Measurements from ENCODE around the gene ECT2.
"Not testable (repeated sequence)": the region's sequence is repeated elsewhere in the genome, so short reads cannot be mapped to it uniquely, and the experiment has no call there.

Gene ECT2

DNA sequence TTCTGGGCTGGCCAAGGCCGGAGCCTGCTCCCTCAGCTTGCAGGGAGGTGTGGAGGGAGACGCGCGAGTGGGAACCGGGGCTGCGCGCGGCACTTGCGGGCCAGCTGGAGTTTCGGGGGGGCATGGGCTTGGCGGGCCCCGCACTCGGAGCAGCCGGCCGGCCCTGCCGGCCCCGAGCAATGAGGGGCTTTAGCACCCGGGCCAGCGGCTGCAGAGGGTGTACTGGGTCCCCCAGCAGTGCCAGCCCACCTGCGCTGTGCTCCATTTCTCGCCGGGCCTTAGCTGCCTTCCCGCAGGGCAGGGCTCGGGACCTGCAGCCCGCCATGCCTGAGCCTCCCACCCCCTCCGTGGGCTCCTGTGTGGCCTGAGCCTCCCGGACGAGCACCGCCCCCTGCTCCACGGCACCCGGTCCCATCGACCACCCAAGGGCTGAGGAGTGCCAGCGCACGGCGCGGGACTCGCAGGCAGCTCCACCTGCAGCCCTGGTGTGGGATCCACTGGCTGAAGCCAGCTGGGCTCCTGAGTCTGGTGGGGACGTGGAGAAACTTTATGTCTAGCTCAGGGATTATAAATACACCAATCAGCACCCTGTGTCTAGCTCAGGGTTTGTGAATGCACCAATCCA lies 116.3 kb downstream of the ECT2 start:
- DNase-seq = not testable (repeated sequence)

DNA sequence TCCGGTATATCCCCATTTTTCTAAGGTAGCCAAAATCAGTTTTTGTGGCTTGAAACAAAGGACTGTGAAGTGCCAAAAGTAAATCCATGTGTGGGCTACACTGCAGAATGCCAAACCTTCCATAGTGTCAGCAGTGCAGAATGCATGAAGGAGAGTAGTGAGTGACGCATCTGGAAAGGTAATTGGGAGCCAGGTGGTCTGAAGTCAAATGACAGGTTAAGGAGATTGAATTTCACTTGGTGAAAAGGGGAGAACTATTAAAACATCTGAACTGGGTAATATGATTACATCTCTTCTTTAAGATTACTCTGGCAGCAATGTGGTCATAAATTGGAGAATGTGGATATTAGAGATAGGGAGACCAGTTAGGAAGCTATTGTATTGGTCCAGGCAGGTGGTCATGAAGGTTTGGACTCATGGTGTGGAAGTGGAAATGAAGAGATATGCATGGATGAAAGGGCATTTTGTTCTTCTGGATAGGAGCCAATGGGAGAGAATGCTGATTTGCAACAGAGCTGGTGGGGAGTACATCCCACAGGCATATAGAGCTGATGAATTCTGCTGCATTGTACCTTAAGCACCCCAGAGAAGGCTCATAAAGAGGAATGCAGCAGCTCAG lies 118.2 kb downstream of the ECT2 start:
- DNase-seq = no peak

DNA sequence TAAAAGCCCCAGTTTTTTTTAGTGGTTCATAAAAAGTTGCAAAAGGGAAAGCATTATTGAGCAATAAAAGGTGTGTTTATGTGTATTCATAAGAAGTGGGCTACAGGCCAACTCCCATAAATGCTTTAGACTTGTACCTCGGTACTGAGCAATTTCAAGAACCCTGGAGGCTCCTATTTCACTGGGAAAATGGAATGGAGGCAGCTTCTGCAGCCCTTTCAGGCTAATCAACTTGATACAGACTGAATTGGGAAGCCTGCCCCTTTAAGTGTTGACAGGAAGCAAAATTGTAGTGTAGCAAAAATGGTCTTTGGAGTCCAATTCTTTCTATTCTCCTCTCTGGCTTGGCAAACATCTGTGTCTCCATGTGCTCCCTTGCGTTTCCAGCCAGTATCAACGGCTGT lies 118.8 kb downstream of the ECT2 start:
- DNase-seq = no peak

DNA sequence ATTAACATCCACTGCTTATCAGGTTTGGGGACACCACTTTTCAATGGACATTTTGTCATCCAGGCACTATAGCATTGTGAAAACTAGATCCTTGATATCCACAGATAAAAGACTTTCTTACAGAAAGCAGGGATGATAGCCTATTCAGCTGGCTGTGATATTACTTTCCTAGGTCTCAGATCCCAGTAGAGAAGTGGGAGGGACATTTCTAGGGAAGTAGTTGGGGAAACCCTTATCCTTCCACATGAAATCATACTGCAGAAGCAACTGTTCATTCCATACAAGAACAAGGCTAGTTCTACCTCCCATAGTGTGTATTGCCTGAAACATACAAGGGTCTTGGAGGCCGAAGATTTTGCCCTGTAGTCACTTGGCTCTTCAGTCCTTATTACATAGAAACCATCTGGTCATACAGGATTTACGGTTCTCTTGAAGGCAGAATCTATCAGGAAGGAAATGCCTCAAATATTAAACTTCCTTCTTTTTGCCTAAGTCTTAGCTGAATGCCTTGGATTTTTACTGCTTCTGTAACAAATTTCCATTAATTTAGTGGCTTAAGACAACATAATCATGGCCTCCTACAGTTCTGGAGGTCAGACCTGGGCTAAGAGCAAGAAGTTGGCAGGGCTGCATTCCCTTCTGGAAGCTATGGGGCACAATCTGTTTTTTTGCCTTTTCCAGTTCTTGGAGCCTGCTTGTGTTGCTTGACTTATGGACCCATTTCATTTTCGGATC lies 119.4 kb downstream of the ECT2 start:
- DNase-seq = no peak

Measured in amniotic stem cell (primary cell).